ENCODE data around the gene MLLT10. TPM values are rescaled to one million over a fixed set of nuclear protein-coding genes. Genes with fewer than 3 reads are reported as not detected.

The MLLT10 gene
- total and polyA plus RNA-seq, 2 of the 8 experiments (the other 6 are each of a cell fraction or from before 2014, with no cell fraction given) = 53.1 to 62.1 TPM

- TF ChIP-seq TAF7 (optimal IDR thresholded peaks at IDR 0.05; ENCODE audit: borderline replicate concordance, low read depth, low read length) = peak; percentile 47
- no peak for TF ChIP-seq RXRA (IDR thresholded peaks at IDR 0.05; ENCODE audit: insufficient read depth, low read depth, low read length)
- no peak for TF ChIP-seq KDM5A (IDR thresholded peaks at IDR 0.05; ENCODE audit: low read length)
- TF ChIP-seq CREB1 (IDR thresholded peaks at IDR 0.05) = no peak
- TF ChIP-seq E2F6 (IDR thresholded peaks at IDR 0.05) = peak; percentile 10; the same call in 1 of the 2 replicates
- TF ChIP-seq HDAC6 (IDR thresholded peaks at IDR 0.05; ENCODE audit: low read depth, low read length) = no peak
Measured at GRCh38 chr10:21526188-21526859, 7.7 kb upstream of the MLLT10 start (continued).
